Panc1 (cell line): ENCODE measurements around the gene LRRC10B. TPM values are rescaled to one million over a fixed set of nuclear protein-coding genes. Genes with fewer than 3 reads are reported as not detected.

Source experiments
- ATAC-seq: fragments of 200-7000 bp; cut with Tn5 transposase; 2 replicates; pipeline ENCODE4 v1.9.1; 2020; ENCODE audit warnings: mild to moderate bottlenecking, moderate library complexity
- BruUV-seq: library from RNA; stranded (reverse); fragments of 400-500 nt; replicated peaks from 2 replicates; lab custom pipeline; 2021; lab: Mats Ljungman, UMichigan
- CTCF ChIA-PET: fragments of 300-600 bp; sonication (Branson Sonifier 250); formaldehyde crosslinking; loops from one replicate; lab custom pipeline; 2022; ENCODE audit warnings: antibody characterized with exemption; lab: Charles Lee
- POLR2A ChIA-PET: fragments of 300-600 bp; sonication (Branson Sonifier 250); formaldehyde crosslinking; loops from one replicate; lab custom pipeline; 2022; ENCODE audit warnings: antibody characterized with exemption; lab: Charles Lee
- DNase-seq: peaks from one replicate; pipeline ENCODE4 v3.0.0-alpha.2; 2010; ENCODE audit warnings: low read depth, low spot score
- H3K27ac ChIP-seq: 2 replicates; pipeline ENCODE4 v1.5.1; 2011; ENCODE audit warnings: mild to moderate bottlenecking, low read length, inconsistent platforms
- H3K27me3 ChIP-seq: fragments of 200-500 bp; sonication (Bioruptor generic); 2 replicates; pipeline ENCODE4 v1.6.0; 2014; ENCODE audit warnings: low read length, inconsistent platforms; ENCODE audit not compliant: control insufficient read depth, insufficient read depth
- H3K36me3 ChIP-seq: fragments of 200-500 bp; sonication (Bioruptor generic); 2 replicates; pipeline ENCODE4 v1.5.1; 2014; ENCODE audit warnings: inconsistent platforms, mild to moderate bottlenecking, low read length, moderate library complexity; ENCODE audit not compliant: control insufficient read depth, insufficient read depth
- H3K4me1 ChIP-seq: 2 replicates; pipeline ENCODE4 v1.5.1; 2011; ENCODE audit warnings: inconsistent platforms, mild to moderate bottlenecking, low read length, moderate library complexity; ENCODE audit not compliant: control insufficient read depth, insufficient read depth
- H3K4me3 ChIP-seq, 2 experiments: 2 replicates each; pipeline ENCODE4 v1.5.1; 2011 to 2012; ENCODE audit warnings: low read depth in 2 of 2, low read length in 2 of 2, mild to moderate bottlenecking in 2 of 2, inconsistent platforms in 1 of 2, moderate library complexity in 1 of 2
- H3K9me3 ChIP-seq: fragments of 200-500 bp; sonication (Bioruptor generic); 2 replicates; pipeline ENCODE4 v1.5.1; 2014; ENCODE audit warnings: low read depth, mild to moderate bottlenecking, inconsistent platforms, low read length, moderate library complexity; ENCODE audit not compliant: control insufficient read depth, insufficient read depth
- POLR2AphosphoS5 ChIP-seq: IDR thresholded peaks from 2 replicates; pipeline ENCODE4 v1.6.1; 2012; ENCODE audit warnings: mild to moderate bottlenecking, low read depth, low read length, moderate library complexity
- REST ChIP-seq, 2 experiments: IDR thresholded peaks; 2 replicates each; pipeline ENCODE4 v1.6.1; 2011 to 2012; ENCODE audit warnings: low read depth in 2 of 2, control low read depth in 1 of 2, low read length in 1 of 2, mild to moderate bottlenecking in 1 of 2, moderate library complexity in 1 of 2; ENCODE audit not compliant: insufficient read depth in 1 of 2
- SIN3A ChIP-seq: IDR thresholded peaks from 2 replicates; pipeline ENCODE4 v1.6.1; 2012; ENCODE audit warnings: low read depth, mild to moderate bottlenecking, low read length, moderate library complexity, borderline replicate concordance; ENCODE audit not compliant: insufficient read depth
- TCF7L2 ChIP-seq: IDR thresholded peaks from 2 replicates; pipeline ENCODE4 v1.6.1; 2011; ENCODE audit warnings: mild to moderate bottlenecking, low read depth, low read length, inconsistent platforms
- in situ Hi-C: cut with HindIII; loops from 2 replicates; pipeline ENCODE4 v1.10.0; 2016; ENCODE audit warnings: low sequenced_read_pairs, low pct_unique_long_range_greater_than_20kb
- intact Hi-C: fragments of 100-400 bp; cut with micrococcal nuclease; formaldehyde crosslinking; loops from one replicate; pipeline ENCODE4 v1.10.0; 2022; ENCODE audit not compliant: unreplicated experiment
- total RNA-seq: library from RNA; stranded (reverse); gene quantifications from one replicate; pipeline ENCODE4 v1.2.1, GENCODE V29; 2021; ENCODE audit not compliant: unreplicated experiment
- TF ChIP-seq, protein P1 (sequence below): fragments of 450-650 bp; IDR thresholded peaks from 2 replicates; pipeline ENCODE4 v1.5.1; 2017; ENCODE audit warnings: mild to moderate bottlenecking

The LRRC10B gene
- total RNA-seq, 1 experiment from 2014 or later, result 0.23 TPM

- no TSS peak for BruUV-seq
- in situ Hi-C loops, result no loop called here
- DNase-seq (no peak), ATAC-seq (no peak)
- Histone ChIP-seq H3K27ac (no peak overlapping the region), H3K4me1 (no peaks in the 10 kb centered on the region), H3K4me3 (no peak overlapping the region), H3K27me3 (no peaks in the 10 kb centered on the region), H3K36me3 (no peaks in the 10 kb centered on the region), H3K9me3 (no peaks in the 10 kb centered on the region)
- TF ChIP-seq POLR2AphosphoS5 (no peak), SIN3A (no peak), TCF7L2 (no peak), REST (IDR thresholded peaks at IDR 0.05; ENCODE audit: insufficient read depth in 1 of 2, low read depth in 2 of 2, low read length in 1 of 2) (no peak)
- TF ChIP-seq, protein P1, sequence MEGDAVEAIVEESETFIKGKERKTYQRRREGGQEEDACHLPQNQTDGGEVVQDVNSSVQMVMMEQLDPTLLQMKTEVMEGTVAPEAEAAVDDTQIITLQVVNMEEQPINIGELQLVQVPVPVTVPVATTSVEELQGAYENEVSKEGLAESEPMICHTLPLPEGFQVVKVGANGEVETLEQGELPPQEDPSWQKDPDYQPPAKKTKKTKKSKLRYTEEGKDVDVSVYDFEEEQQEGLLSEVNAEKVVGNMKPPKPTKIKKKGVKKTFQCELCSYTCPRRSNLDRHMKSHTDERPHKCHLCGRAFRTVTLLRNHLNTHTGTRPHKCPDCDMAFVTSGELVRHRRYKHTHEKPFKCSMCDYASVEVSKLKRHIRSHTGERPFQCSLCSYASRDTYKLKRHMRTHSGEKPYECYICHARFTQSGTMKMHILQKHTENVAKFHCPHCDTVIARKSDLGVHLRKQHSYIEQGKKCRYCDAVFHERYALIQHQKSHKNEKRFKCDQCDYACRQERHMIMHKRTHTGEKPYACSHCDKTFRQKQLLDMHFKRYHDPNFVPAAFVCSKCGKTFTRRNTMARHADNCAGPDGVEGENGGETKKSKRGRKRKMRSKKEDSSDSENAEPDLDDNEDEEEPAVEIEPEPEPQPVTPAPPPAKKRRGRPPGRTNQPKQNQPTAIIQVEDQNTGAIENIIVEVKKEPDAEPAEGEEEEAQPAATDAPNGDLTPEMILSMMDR, result no peak
- ChIA-PET POLR2A (no interaction called here), CTCF (no interaction called here)
- intact Hi-C loops, result loop anchor here (5.0 kb wide), 1 partner anchor 152 kb away; no protein-coding TSS in a partner anchor
Measured at GRCh38 chr11:61475433-61475832, 33.1 kb upstream of the LRRC10B start.

DNA sequence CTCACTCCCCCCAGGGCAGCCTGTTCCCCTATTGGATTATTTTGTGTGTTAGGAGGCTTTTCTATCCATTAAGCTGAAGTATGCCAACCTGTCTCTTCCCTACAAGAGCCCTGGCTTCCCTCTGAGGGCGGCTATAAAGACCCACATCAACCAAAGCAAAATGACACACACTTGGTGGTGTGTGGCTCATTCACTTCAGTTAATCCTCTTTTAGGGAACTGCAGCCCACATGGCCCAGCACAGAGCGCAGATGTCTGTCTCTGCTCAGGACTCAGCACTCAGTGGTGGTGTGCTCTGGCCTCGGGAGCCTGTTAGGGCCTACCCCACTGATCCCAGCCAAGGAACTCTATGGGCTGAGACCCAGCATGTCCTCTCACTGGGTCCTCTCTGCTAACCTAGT is 32.2 kb upstream of the LRRC10B start:
- BruUV-seq, result no TSS peak
- Histone ChIP-seq H3K27me3 (no peaks in the 10 kb centered on the region), H3K4me3 (no peak overlapping the region), H3K36me3 (no peaks in the 10 kb centered on the region), H3K27ac (no peak overlapping the region), H3K4me1 (peaks cover 3% of the 10 kb centered on the region; the same call in 1 of the 2 replicates), H3K9me3 (no peaks in the 10 kb centered on the region)
- ChIA-PET CTCF (interaction anchor here (0.7 kb wide), 1 partner anchor 98 kb away, joined by 3 read pairs; no protein-coding TSS in a partner anchor), POLR2A (interaction anchor here (0.7 kb wide), 1 partner anchor 56 kb away, joined by 7 read pairs; no protein-coding TSS in a partner anchor)
- no peak for DNase-seq
- no peak for ATAC-seq
- intact Hi-C loops (loop anchor here (5.0 kb wide), 1 partner anchor 151 kb away; no protein-coding TSS in a partner anchor), in situ Hi-C loops (no loop called here)
- TF ChIP-seq SIN3A, result no peak
- TF ChIP-seq, protein P1, result no peak
- no peak for TF ChIP-seq REST (IDR thresholded peaks at IDR 0.05; ENCODE audit: insufficient read depth in 1 of 2, low read depth in 2 of 2, low read length in 1 of 2)
- TF ChIP-seq POLR2AphosphoS5, result no peak
- TF ChIP-seq TCF7L2, result no peak
